Amniotic epithelial cell (primary cell): ENCODE data around the gene TCEAL1.
A peak's percentile ranks its signal among the peaks of the same experiment; 100 is the strongest.
"Not testable (repeated sequence)": the region's sequence is repeated elsewhere in the genome, so short reads cannot be mapped to it uniquely, and the experiment has no call there.

Experiments
- DNase-seq: peaks from one replicate; pipeline ENCODE4 v3.0.0-alpha.2; 2010; ENCODE audit warnings: low read depth

TCEAL1 gene

DNA sequence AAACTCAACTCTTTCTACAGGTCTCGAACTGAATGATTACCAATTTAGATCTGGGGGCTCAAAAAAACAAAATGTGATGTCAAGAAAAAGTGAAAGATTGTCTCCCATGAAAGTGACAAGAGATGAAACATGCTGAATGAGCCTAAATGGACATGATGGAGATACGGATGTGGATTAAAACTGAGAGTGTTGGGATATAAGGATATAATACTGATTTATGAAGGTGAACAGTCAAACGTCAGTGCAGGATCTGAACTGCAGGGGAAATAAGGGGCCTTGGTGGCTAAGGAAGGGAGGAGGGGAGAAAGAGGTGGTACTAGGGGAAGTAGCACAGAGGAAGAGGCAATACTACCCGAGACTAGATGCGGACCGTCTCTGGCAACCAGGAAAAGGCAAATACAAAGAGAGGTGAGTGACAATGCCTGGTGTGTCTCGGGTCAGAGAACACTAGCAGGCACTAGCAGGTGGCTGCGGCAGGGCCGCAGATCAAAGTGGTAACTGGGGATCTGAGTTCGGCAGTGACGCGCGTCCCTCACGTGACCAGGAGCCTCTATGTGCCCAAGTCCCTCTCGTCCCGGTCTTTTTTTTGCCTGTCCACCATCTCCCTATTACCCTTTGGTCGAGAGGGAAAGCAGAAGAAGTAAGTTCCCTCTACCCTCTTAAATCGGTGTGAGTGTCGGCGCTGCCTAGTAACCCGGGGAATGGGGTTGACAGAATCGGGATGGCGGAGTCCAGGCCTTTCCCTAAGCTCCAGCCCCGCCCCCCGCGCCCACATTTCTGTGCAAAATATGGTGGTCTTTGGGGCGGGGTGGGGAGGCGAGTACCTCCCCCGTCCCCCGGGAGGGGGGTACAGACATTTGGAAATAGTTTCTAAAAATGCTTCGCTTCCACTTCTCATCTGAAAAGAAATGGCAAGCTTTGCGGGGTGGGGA, at the start of gene TCEAL1:
TCEAL1 (plus strand) TSS at position 590 of the 932 bp plus-strand sequence. CDS start 942 bp downstream, outside the sequence.
- no peak for DNase-seq

- no peak for DNase-seq
Measured at GRCh38 chrX:103584596-103584995, 44.2 kb upstream of the TCEAL1 start.

DNA sequence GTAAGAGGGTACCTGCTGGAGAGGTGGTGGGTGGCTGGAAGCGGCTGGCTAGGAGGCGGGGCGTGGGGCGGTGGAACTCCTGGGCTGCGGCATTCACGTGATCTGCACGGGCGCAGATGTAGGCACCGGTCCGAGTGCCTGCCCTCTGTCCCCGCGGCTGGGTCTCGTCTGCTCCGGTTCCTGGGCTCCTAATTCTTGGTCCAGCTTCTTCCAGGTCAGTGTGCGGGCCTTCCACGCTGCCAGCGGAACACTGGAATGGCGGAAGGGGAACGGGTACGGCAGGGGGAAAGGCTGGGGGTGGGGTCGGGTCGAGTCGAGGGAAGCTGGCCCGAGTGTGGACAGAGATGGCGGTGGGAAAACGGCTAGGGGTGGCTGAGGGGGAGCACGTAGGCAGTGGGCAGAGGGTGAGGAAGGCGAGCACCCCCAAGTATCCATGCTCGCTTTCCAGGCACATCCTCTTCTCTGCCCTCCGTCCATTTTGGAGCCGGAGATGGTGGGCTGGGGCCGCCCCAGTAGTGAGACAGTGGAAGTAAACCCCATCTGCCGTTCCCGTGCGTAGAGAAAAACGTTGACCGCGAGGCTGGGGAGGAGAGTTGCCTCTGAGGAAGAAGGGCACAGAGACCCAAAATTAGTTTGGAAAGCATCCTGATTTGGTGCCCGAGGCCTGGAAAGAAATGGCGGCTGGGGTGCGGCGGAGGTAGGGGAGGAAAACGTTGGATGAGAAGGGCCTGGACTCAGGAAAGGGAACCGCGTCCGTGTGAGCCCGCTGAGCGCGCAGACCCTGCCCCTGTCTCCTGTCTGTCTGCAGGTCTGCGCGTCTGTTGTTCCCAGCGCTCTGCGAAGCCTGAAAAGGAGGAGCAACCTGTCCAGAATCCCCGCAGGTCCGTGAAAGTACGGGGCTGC, 43.1 kb upstream of the TCEAL1 start, which contains the start of gene TCEAL4:
TCEAL4 (plus strand) TSS at position 105 of the 903 bp plus-strand sequence. CDS start 1,161 bp downstream, outside the sequence.
- DNase-seq, result no peak

GRCh38 chrX:103586314-103586646, 42.5 kb upstream of the TCEAL1 start:
- DNase-seq, result peak; percentile 37

GRCh38 chrX:103586659-103587058, 42.1 kb upstream of the TCEAL1 start:
- no peak for DNase-seq

DNA sequence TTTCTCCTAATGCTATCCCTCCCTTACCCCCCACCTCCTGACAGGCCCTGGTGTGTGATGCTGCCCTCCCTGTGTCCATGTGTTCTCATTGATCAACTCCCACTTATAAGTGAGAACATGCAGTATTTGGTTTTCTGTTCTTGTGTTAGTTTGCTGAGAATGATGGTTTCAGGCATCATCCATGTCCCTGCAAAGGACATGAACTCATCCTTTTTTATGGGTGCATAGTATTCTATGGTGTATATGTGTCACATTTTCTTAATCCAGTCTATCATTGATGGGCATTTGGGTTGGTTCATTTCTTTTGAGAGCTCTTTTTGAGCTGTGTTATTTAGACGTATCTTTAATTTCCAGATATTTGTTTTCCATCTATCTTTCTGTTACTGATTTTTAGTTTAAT, 36.5 kb upstream of the TCEAL1 start:
- not testable (repeated sequence) for DNase-seq

GRCh38 chrX:103595202-103595601, 33.6 kb upstream of the TCEAL1 start:
- DNase-seq, result not testable (repeated sequence)

GRCh38 chrX:103607364-103608305, 21.1 kb upstream of the TCEAL1 start, which contains the start of gene TCEAL3:
Gene TCEAL3 (plus strand): TSS chrX:103607963. CDS start chrX:103609065, 1,102 bp downstream.
- no peak for DNase-seq

DNA sequence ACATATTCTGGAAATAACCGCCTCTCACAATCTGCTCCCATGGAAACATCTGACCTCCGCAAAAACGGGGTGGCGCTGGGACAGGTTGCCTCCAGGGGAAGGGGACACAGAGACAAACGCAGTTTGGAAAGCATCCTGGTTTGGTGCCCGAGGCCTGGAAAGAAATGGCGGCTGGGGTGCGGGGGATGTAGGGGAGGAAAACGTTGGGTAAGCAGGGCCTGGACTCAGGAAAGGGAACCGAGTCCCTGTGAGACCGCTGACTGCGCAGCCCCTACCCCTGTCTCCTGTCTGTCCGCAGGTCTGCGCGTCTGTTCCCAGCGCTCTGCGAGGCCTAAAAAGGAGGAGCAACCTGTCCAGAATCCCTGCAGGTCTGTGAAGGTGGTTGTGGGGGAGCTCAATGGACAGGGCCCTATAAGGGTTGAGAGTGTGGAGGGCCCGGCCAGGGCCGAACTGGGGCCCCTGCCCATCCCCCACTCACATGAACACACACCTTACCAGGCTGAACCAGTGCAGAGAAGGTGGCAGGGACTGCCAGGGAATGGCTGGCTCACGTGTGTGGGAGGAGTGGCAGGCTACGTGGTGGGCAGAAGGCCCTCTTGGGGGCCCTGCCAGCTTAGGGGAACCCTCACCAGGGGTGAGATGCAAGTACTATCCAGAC, 20.3 kb upstream of the TCEAL1 start:
- no peak for DNase-seq

DNA sequence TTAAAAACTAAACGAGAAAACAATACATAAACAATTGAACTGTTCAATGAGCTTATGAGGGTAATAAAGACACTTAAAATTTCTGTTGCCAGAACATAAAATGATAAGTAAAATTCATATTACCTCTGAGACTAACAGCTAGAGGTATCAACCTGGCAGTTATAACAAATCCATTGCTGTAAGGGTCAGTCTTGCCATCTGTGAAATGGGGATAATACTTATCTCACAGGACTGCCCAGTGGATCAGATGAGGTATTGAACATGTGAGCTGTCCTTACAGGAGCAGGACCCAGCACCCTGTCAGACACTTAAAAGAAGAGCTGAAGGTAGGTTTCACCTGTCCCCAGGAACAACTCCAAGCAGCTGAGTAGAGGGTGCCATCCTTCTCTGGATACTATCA, 18.5 kb upstream of the TCEAL1 start:
- no peak for DNase-seq

- DNase-seq, result no peak
Measured at GRCh38 chrX:103613362-103613890, 15.3 kb upstream of the TCEAL1 start.

DNA sequence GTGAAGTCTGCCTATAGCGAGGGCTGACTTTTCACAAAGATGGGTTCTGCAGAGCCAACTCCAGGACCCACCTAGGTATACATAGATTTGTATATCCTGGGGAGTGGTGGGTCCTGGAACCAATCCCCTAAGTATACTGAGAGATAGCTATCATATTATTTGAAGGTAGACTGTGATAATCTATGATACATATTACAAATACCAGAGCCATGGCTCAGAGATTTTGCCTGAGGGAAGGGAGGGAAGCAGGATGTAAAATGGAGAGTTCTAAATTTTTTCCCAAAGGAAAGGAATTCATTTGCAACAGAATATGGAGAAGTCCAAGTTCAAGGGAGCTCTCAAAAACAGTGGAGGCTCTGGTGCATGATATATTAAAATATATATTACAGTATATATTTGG, 13.8 kb upstream of the TCEAL1 start:
- no peak for DNase-seq

- no peak for DNase-seq
Measured at GRCh38 chrX:103615781-103616371, 12.9 kb upstream of the TCEAL1 start.

DNA sequence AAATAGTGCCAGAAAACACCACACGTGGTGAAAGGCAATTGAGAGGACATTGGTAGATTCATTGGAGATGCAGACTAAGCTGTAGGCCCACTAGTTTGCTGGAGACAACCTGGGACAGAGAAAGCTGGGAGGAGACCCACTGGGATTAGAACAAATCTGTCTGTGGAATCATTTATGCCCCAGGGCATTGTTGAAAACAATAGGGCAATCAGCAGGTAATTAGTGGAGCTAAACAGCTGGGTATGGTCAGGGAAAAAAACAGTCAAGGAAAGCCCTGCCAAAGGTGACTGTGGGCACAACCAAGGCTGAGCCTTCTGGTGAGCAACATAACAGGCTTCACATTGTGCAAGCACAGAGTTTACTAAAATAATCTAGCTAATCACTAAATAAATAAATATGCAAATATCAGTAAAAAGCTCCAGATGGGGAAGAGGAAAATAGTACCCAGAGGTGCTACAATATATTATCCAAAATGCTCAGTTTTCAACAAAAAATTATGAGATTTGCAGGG, 12.0 kb upstream of the TCEAL1 start:
- DNase-seq, result no peak

- no peak for DNase-seq
Measured at GRCh38 chrX:103624111-103624510, 4.7 kb upstream of the TCEAL1 start.

DNA sequence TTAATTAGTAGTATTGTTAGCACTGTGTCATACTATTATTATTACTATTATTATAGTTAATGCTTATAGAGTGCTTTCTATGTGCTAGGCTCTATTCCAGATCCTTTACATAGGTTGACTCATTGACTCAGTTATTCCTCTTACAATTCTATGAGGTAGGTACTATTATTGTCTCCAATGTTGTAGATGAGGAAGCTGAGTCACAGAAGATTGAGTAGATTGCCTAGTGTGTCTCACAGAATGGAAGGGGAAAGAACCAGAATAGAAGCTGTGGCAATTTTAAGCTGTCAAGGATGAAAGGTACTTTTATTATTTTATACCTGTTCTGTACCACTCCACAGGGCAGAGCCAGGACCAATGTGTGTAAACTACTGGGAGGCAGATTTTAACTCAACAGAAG, 1.9 kb upstream of the TCEAL1 start:
- DNase-seq, result no peak

DNA sequence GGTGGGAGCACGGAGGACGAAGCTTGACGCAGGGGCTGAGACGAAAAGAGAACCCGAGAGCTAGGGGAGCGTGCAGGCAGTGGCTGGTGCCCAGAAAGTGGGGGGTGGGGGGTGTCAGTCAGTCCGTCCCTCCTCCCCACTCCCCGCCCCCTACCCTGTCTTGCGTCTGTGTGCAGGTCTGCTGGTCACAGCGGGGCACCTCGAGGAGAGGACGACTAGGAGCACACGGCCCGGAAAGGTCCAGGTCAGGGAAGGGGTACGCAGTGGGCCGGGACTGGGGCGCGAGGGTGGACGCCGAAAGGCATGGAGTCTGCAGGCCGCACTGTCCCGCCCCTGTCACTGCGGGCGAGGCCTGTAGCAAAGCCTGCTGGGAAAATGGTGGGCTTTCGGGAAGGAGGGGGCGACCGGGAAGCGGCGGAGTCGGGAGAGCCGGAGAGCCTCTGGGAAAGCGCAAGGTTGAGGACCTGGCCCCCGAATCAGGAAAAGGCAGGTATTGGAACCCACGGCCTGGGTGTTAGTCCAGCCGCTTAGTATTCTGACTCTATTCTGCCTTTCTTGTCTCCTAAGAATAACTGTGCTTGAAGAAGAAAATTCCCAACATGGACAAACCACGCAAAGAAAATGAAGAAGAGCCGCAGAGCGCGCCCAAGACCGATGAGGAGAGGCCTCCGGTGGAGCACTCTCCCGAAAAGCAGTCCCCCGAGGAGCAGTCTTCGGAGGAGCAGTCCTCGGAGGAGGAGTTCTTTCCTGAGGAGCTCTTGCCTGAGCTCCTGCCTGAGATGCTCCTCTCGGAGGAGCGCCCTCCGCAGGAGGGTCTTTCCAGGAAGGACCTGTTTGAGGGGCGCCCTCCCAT, 769 bp downstream of the TCEAL1 start:
- peak; percentile 67 for DNase-seq

DNA sequence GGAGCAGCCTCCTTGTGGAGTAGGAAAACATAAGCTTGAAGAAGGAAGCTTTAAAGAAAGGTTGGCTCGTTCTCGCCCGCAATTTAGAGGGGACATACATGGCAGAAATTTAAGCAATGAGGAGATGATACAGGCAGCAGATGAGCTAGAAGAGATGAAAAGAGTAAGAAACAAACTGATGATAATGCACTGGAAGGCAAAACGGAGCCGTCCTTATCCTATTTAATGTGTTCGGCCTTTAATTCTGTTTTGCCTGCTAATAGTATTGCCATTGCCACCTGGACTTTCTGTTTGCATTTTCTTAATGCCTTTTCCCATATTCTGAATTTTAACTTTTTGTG, 1.4 kb downstream of the TCEAL1 start:
- no peak for DNase-seq

GRCh38 chrX:103631145-103631544, 2.4 kb downstream of the TCEAL1 start:
- no peak for DNase-seq
